PC-3 (cell line): Measurements from ENCODE around the gene MLC1. TPM values are rescaled to one million over a fixed set of nuclear protein-coding genes. Genes with fewer than 3 reads are reported as not detected.

Experiments used
- ATAC-seq: fragments of 200-7000 bp; cut with Tn5 transposase; 2 replicates; pipeline ENCODE4 v1.9.1; 2020; ENCODE audit warnings: mild to moderate bottlenecking, moderate library complexity
- BruUV-seq: library from RNA; stranded (reverse); fragments of 400-500 nt; replicated peaks from 2 replicates; lab custom pipeline; 2021; lab: Mats Ljungman, UMichigan
- CTCF ChIA-PET: fragments of 300-600 bp; sonication (Branson Sonifier 250); formaldehyde crosslinking; loops from one replicate; lab custom pipeline; 2022; ENCODE audit warnings: antibody characterized with exemption; lab: Charles Lee
- POLR2A ChIA-PET: fragments of 300-600 bp; sonication (Branson Sonifier 250); formaldehyde crosslinking; loops from one replicate; lab custom pipeline; 2022; ENCODE audit warnings: antibody characterized with exemption; ENCODE audit not compliant: unreplicated experiment; lab: Charles Lee
- DNase-seq: peaks from one replicate; pipeline ENCODE4 v3.0.0-alpha.2; 2015
- H2AFZ ChIP-seq: fragments of 300-600 bp; sonication (generic); 2 replicates; pipeline ENCODE4 v1.6.0; 2016; ENCODE audit warnings: antibody characterized with exemption, low read length
- H3F3A ChIP-seq: fragments of 300-600 bp; sonication (generic); one replicate; pipeline ENCODE4 v1.6.0; 2017; ENCODE audit warnings: antibody characterized with exemption, low read length, control low read depth, mild to moderate bottlenecking; ENCODE audit not compliant: unreplicated experiment
- H3K27ac ChIP-seq: fragments of 300-600 bp; sonication (generic); 2 replicates; pipeline ENCODE4 v1.5.1; 2016; ENCODE audit warnings: mild to moderate bottlenecking, low read length
- H3K27me3 ChIP-seq: fragments of 300-600 bp; sonication (generic); 2 replicates; pipeline ENCODE4 v1.6.1; 2016; ENCODE audit warnings: low read length, mixed read lengths
- H3K36me3 ChIP-seq: fragments of 300-600 bp; sonication (generic); 2 replicates; pipeline ENCODE4 v1.6.1; 2016; ENCODE audit warnings: low read depth, mixed run types, low read length, mixed read lengths
- H3K4me1 ChIP-seq: fragments of 300-600 bp; sonication (generic); 2 replicates; pipeline ENCODE4 v1.5.1; 2016; ENCODE audit warnings: low read length; ENCODE audit not compliant: insufficient read depth
- H3K4me2 ChIP-seq: fragments of 300-600 bp; sonication (generic); 2 replicates; pipeline ENCODE4 v1.6.0; 2016; ENCODE audit warnings: low read length
- H3K4me3 ChIP-seq: fragments of 300-600 bp; sonication (generic); 2 replicates; pipeline ENCODE4 v1.5.1; 2016; ENCODE audit warnings: mild to moderate bottlenecking, low read length, mixed read lengths
- H3K79me2 ChIP-seq: fragments of 300-600 bp; sonication (generic); 2 replicates; pipeline ENCODE4 v1.6.1; 2017; ENCODE audit warnings: low read length, mixed read lengths
- H3K9ac ChIP-seq: fragments of 300-600 bp; sonication (generic); 2 replicates; pipeline ENCODE4 v1.6.0; 2016; ENCODE audit warnings: mild to moderate bottlenecking, low read length
- H3K9me2 ChIP-seq: fragments of 300-600 bp; sonication (generic); replicated peaks from 2 replicates; pipeline ENCODE4 v1.6.1; 2016; ENCODE audit warnings: mixed run types, low read length, mixed read lengths
- H3K9me3 ChIP-seq: fragments of 300-600 bp; sonication (generic); 2 replicates; pipeline ENCODE4 v1.6.1; 2016; ENCODE audit warnings: low read length, mixed read lengths
- H4K20me1 ChIP-seq: fragments of 300-600 bp; sonication (generic); 2 replicates; pipeline ENCODE4 v1.6.1; 2016; ENCODE audit warnings: low read length, mixed read lengths
- EZH2 ChIP-seq: fragments of 300-600 bp; sonication (generic); IDR thresholded peaks from one replicate; pipeline ENCODE4 v1.6.1; 2017; ENCODE audit warnings: antibody characterized with exemption, mild to moderate bottlenecking, low read length; ENCODE audit not compliant: unreplicated experiment
- EZH2phosphoT487 ChIP-seq: fragments of 300-600 bp; sonication (generic); IDR thresholded peaks from 2 replicates; pipeline ENCODE4 v1.6.1; 2018; ENCODE audit warnings: mild to moderate bottlenecking, antibody characterized with exemption, low read length, borderline replicate concordance
- intact Hi-C: fragments of 100-400 bp; cut with micrococcal nuclease; formaldehyde crosslinking; loops from 2 replicates; pipeline ENCODE4 v1.9.0; 2023
- total RNA-seq: library from RNA; depleted of rRNA; stranded (reverse); fragments of >200 nt; gene quantifications from 2 replicates; pipeline ENCODE4 v1.2.3, GENCODE V29; 2014
- TF ChIP-seq, protein P1 (sequence below): fragments of 300-600 bp; sonication (generic); conservative IDR thresholded peaks from 2 replicates; pipeline ENCODE4 v1.5.1; 2017; ENCODE audit warnings: antibody characterized with exemption, low read depth, mild to moderate bottlenecking, low read length

MLC1 gene
- total RNA-seq, 1 experiment from 2014 or later, result 0.62 TPM

DNA sequence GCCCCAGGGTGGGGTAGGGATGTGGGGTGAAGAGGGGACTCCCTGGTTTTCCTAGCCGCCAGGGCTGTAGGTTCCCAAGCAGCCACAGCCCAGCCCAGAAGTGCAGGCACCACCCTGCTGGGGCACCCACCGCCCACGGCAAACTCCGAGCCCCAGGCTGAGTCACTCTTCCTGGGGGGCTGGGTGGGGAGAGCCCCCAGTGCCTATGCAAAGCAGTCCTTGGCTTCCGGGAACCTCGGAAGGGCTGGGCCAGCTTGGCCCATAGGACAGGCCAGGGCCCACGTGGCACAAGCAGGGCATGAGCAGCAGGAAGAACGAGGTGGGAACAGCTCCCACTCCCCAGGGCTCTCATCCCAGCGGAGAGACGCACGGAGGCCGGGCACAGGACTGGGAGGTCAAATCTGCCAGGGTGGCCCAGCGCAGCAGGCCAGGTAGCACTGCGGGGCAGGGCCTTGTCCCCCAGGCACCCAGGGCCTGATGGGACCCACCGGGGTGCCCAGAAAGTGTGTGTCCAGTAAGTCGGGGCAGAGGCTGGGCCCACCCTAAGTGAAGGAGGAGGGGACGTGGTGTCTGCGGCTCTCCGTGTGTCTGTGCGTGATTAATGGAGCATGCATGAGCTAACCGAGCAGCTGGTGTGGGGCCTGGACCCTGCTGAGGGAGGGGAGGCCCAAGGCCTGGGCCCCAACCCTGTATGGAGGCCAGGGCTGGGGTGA is 68.1 kb downstream of the MLC1 start:
- no peaks in the 10 kb centered on the region for H4K20me1 ChIP-seq
- H3K36me3 ChIP-seq, result no peaks in the 10 kb centered on the region
- no peak overlapping the region for H2AFZ ChIP-seq
- no peak overlapping the region for H3K4me3 ChIP-seq
- no peaks in the 10 kb centered on the region for H3K27me3 ChIP-seq
- H3K4me2 ChIP-seq, result no peak overlapping the region
- intact Hi-C loops, result no loop called here
- TF ChIP-seq EZH2 (no peak), EZH2phosphoT487 (no peak)
- TF ChIP-seq, protein P1, sequence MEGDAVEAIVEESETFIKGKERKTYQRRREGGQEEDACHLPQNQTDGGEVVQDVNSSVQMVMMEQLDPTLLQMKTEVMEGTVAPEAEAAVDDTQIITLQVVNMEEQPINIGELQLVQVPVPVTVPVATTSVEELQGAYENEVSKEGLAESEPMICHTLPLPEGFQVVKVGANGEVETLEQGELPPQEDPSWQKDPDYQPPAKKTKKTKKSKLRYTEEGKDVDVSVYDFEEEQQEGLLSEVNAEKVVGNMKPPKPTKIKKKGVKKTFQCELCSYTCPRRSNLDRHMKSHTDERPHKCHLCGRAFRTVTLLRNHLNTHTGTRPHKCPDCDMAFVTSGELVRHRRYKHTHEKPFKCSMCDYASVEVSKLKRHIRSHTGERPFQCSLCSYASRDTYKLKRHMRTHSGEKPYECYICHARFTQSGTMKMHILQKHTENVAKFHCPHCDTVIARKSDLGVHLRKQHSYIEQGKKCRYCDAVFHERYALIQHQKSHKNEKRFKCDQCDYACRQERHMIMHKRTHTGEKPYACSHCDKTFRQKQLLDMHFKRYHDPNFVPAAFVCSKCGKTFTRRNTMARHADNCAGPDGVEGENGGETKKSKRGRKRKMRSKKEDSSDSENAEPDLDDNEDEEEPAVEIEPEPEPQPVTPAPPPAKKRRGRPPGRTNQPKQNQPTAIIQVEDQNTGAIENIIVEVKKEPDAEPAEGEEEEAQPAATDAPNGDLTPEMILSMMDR, result no peak
- ATAC-seq, result no peak
- no TSS peak for BruUV-seq
- H3K9me2 ChIP-seq, result no peaks in the 10 kb centered on the region
- no peak overlapping the region for H3K9ac ChIP-seq
- no peaks in the 10 kb centered on the region for H3F3A ChIP-seq
- ChIA-PET CTCF (no interaction called here), POLR2A (no interaction called here)
- no peaks in the 10 kb centered on the region for H3K9me3 ChIP-seq
- no peak overlapping the region for H3K27ac ChIP-seq
- no peaks in the 10 kb centered on the region for H3K4me1 ChIP-seq
- no peaks in the 10 kb centered on the region for H3K79me2 ChIP-seq
- DNase-seq, result no peak

DNA sequence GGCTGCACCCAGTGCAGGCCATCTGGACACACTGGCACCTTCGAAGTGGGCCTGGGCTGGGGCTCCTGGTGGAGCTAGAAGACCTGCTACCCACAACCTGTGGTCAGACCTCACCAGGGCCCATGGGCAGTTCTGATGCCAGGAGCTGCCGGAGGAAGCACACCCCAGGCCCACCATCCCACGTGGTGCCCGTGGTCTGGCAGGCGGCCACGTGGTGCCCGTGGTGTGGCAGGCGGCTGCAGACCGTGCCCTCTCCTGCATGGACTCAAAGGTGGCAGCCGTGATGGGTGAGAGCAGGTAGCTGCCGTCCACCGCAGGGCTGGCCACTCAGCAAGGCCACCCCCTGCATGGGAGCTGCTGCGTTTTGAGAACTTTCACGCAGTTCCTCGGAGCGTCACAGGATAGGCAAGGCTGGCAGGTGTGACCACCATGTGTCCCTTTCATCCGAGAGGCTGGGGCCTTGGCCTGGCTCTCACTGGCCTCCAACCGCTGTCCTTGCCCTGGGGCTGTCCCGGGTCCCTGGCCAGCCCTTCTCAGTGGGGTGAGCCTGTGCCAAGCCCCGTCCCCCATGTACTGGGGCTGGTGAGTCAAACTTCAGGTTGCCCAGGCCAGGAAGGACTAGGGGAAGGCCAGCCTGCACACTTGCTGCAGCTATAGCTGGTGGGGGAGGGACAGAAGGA is 68.8 kb downstream of the MLC1 start:
- Histone ChIP-seq H3K9me2 (no peaks in the 10 kb centered on the region), H3F3A (no peaks in the 10 kb centered on the region), H3K4me2 (no peak overlapping the region), H3K27ac (no peak overlapping the region), H3K4me3 (no peak overlapping the region), H4K20me1 (no peaks in the 10 kb centered on the region), H3K27me3 (no peaks in the 10 kb centered on the region), H3K36me3 (no peaks in the 10 kb centered on the region), H3K79me2 (no peaks in the 10 kb centered on the region), H3K9me3 (no peaks in the 10 kb centered on the region), H3K4me1 (no peaks in the 10 kb centered on the region), H3K9ac (no peak overlapping the region), H2AFZ (no peak overlapping the region)
- TF ChIP-seq, protein P1, result no peak
- TF ChIP-seq EZH2 (no peak), EZH2phosphoT487 (no peak)
- CTCF ChIA-PET, result no interaction called here
- BruUV-seq, result no TSS peak
- ATAC-seq (no peak), DNase-seq (no peak)
- POLR2A ChIA-PET, result no interaction called here
- intact Hi-C loops, result no loop called here
